Endothelial cell of umbilical vein (primary cell): ENCODE results near the gene RNASEH2A. TPM values are rescaled to one million over a fixed set of nuclear protein-coding genes. Genes with fewer than 3 reads are reported as not detected.

Experiments used
- BruUV-seq: library from RNA; stranded (reverse); fragments of 400-500 nt; replicated peaks from 2 replicates; lab custom pipeline; 2021; lab: Mats Ljungman, UMichigan
- CTCF ChIA-PET: fragments of 300-600, 350-600 bp; sonication (Branson Sonifier 250); formaldehyde crosslinking; loops from one replicate; lab custom pipeline; 2021; ENCODE audit warnings: antibody characterized with exemption, inconsistent platforms; lab: Charles Lee
- POLR2A ChIA-PET: fragments of 300-600, 350-600 bp; sonication (Branson Sonifier 250); formaldehyde crosslinking; loops from one replicate; lab custom pipeline; 2021; ENCODE audit warnings: antibody characterized with exemption, inconsistent platforms; lab: Charles Lee
- DNase-seq: peaks from one replicate; pipeline ENCODE4 v3.0.0-alpha.2; 2011; ENCODE audit warnings: low read depth, low spot score
- FAIRE-seq: peaks from 2 replicates; lab custom pipeline; 2011; peaks lifted over from hg19 to GRCh38; lab: Jason Lieb, UNC
- H2AFZ ChIP-seq: 2 replicates; pipeline ENCODE4 v1.6.0; 2012; ENCODE audit warnings: low read depth, low read length, control low read depth, inconsistent platforms
- H3K27ac ChIP-seq: 2 replicates; pipeline ENCODE4 v1.5.1; 2011; ENCODE audit warnings: low read depth, mild to moderate bottlenecking, control low read depth, low read length, moderate library complexity; ENCODE audit not compliant: insufficient read depth
- H3K27me3 ChIP-seq, 2 experiments: 2 replicates each; pipeline versions ENCODE4 v1.6.0 to v1.6.1; 2011; ENCODE audit warnings: low read length in 2 of 2, mixed read lengths in 1 of 2; ENCODE audit not compliant: control insufficient read depth in 2 of 2, insufficient read depth in 2 of 2
- H3K36me3 ChIP-seq, 2 experiments: 2 replicates in 1 of 2; 3 replicates in 1 of 2; pipeline ENCODE4 v1.5.1; 2011; ENCODE audit warnings: low read length in 2 of 2, mild to moderate bottlenecking in 1 of 2, moderate library complexity in 1 of 2; ENCODE audit not compliant: control insufficient read depth in 2 of 2, insufficient read depth in 2 of 2; ENCODE audit errors: extremely low read depth in 1 of 2
- H3K4me1 ChIP-seq: 3 replicates; pipeline ENCODE4 v1.5.1; 2011; ENCODE audit warnings: mild to moderate bottlenecking, low read length; ENCODE audit not compliant: control insufficient read depth, insufficient read depth; ENCODE audit errors: extremely low read depth
- H3K4me2 ChIP-seq: 2 replicates; pipeline ENCODE4 v1.6.1; 2011; ENCODE audit warnings: low read length, control low read depth, mixed read lengths; ENCODE audit not compliant: insufficient read depth
- H3K4me3 ChIP-seq, 3 experiments: fragments of 200-600 bp in 1 of 3; sonication (generic), shearing (Covaris generic) in 1 of 3; replicated peaks in 1 of 3; 2 replicates each; pipeline ENCODE4 v1.5.1; 2011 to 2016; ENCODE audit warnings: control low read depth in 3 of 3, low read length in 3 of 3, mild to moderate bottlenecking in 2 of 3, inconsistent platforms in 1 of 3, low read depth in 1 of 3, moderate library complexity in 1 of 3; ENCODE audit not compliant: insufficient read depth in 1 of 3
- H3K79me2 ChIP-seq: 2 replicates; pipeline ENCODE4 v1.6.0; 2012; ENCODE audit warnings: low read length, inconsistent platforms; ENCODE audit not compliant: control insufficient read depth, insufficient read depth
- H3K9ac ChIP-seq: replicated peaks from 2 replicates; pipeline ENCODE3; 2011; ENCODE audit warnings: low read length, control low read depth; ENCODE audit not compliant: insufficient read depth; ENCODE audit errors: extremely low read depth
- H3K9me1 ChIP-seq: replicated peaks from 3 replicates; pipeline ENCODE4 v1.6.0; 2011; ENCODE audit warnings: mild to moderate bottlenecking, low read length; ENCODE audit not compliant: control insufficient read depth, insufficient read depth; ENCODE audit errors: extremely low read depth
- H3K9me3 ChIP-seq: replicated peaks from 2 replicates; pipeline ENCODE4 v1.5.1; 2012; ENCODE audit warnings: low read length, inconsistent platforms; ENCODE audit not compliant: control insufficient read depth, insufficient read depth
- H4K20me1 ChIP-seq: replicated peaks from 2 replicates; pipeline ENCODE3; 2011; ENCODE audit warnings: mild to moderate bottlenecking, low read length; ENCODE audit not compliant: control insufficient read depth, insufficient read depth; ENCODE audit errors: extremely low read depth
- CTCF ChIP-seq, 2 donors: IDR thresholded peaks; 1 replicate in 1 of 2; 2 replicates in 1 of 2; pipeline ENCODE4 v1.5.1; 2011; ENCODE audit warnings: low read length in 2 of 2, mild to moderate bottlenecking in 2 of 2, moderate library complexity in 2 of 2, control low read depth in 1 of 2, inconsistent platforms in 1 of 2, low read depth in 1 of 2; ENCODE audit not compliant: insufficient read depth in 1 of 2; ENCODE audit errors: extremely low read depth in 1 of 2
- EZH2 ChIP-seq: IDR thresholded peaks from 2 replicates; pipeline ENCODE4 v1.6.1; 2012; ENCODE audit warnings: borderline replicate concordance, low read depth, mild to moderate bottlenecking, moderate library complexity, low read length, inconsistent platforms; ENCODE audit not compliant: severe bottlenecking
- FOS ChIP-seq: IDR thresholded peaks from 2 replicates; pipeline ENCODE4 v1.6.1; 2011; ENCODE audit warnings: mild to moderate bottlenecking, low read length, moderate library complexity, borderline replicate concordance; ENCODE audit not compliant: insufficient read depth
- GATA2 ChIP-seq: IDR thresholded peaks from 2 replicates; pipeline ENCODE4 v1.7.0; 2011; ENCODE audit warnings: low read depth, mild to moderate bottlenecking, moderate library complexity, mixed read lengths, low read length; ENCODE audit not compliant: insufficient read length, insufficient read depth
- JUN ChIP-seq: IDR thresholded peaks from 2 replicates; pipeline ENCODE4 v1.6.1; 2011; ENCODE audit warnings: borderline replicate concordance, low read depth; ENCODE audit not compliant: insufficient read length, insufficient read depth
- MAX ChIP-seq: IDR thresholded peaks from 2 replicates; pipeline ENCODE4 v1.6.1; 2011; ENCODE audit not compliant: insufficient read depth, insufficient read length
- MYC ChIP-seq: IDR thresholded peaks from one replicate; pipeline ENCODE4 v1.6.1; 2011; ENCODE audit warnings: mild to moderate bottlenecking, low read depth, low read length
- POLR2A ChIP-seq: IDR thresholded peaks from 2 replicates; pipeline ENCODE4 v1.6.1; 2012; ENCODE audit warnings: low read depth, mild to moderate bottlenecking, control low read depth, low read length
- POLR2AphosphoS5 ChIP-seq: IDR thresholded peaks from 2 replicates; pipeline ENCODE4 v1.6.1; 2012; ENCODE audit warnings: low read depth, mild to moderate bottlenecking, control low read depth, low read length, moderate library complexity; ENCODE audit not compliant: insufficient read depth
- dilution Hi-C: fragments of 300-500 bp; cut with MboI; formaldehyde crosslinking; loops from one replicate; pipeline ENCODE4 v1.15.0; 2019; ENCODE audit warnings: low sequenced_read_pairs; ENCODE audit not compliant: extremely low pct_ligation_motif_present
- intact Hi-C: fragments of 100-400 bp; cut with micrococcal nuclease; formaldehyde crosslinking; loops from one replicate; pipeline ENCODE4 v1.10.0; 2022
- polyA plus RNA-seq, 4 experiments: library from polyadenylated mRNA; depleted of rRNA in 3 of 4; stranded (reverse) in 3 of 4; unstranded in 1 of 4; fragments of >200 nt; gene quantifications; 2 replicates each; pipeline versions ENCODE4 v1.2.1 to v1.2.3, GENCODE V29; 2011 to 2012; ENCODE audit warnings: missing spikeins in 1 of 4
- total RNA-seq: library from RNA; stranded (reverse); gene quantifications from 2 replicates; pipeline ENCODE4 v1.2.3, GENCODE V29; 2021

Gene RNASEH2A
- total and polyA plus RNA-seq, 2 donors (not counting 3 experiments of a cell fraction or from before 2014, with no cell fraction given), result 25.6 to 45.4 TPM

- Histone ChIP-seq H3K9me1 (no peaks in the 10 kb centered on the region), H3K9me3 (no peaks in the 10 kb centered on the region), H3K9ac (no peak overlapping the region), H3K36me3 (no peaks in the 10 kb centered on the region), H3K4me3 (no peak overlapping the region), H3K4me2 (no peak overlapping the region), H3K27ac (no peak overlapping the region), H3K79me2 (no peaks in the 10 kb centered on the region), H2AFZ (no peak overlapping the region), H4K20me1 (no peaks in the 10 kb centered on the region), H3K4me1 (no peaks in the 10 kb centered on the region), H3K27me3 (peaks cover 22 to 29% of the 10 kb centered on the region in 2 experiments)
- BruUV-seq, result no TSS peak
- CTCF ChIA-PET, result no interaction called here
- no peak for DNase-seq
- TF ChIP-seq POLR2AphosphoS5 (no peak), JUN (no peak), POLR2A (no peak)
- no peak for FAIRE-seq
- dilution Hi-C loops, result no loop called here
- intact Hi-C loops, result no loop called here
- POLR2A ChIA-PET, result no interaction called here
Measured at GRCh38 chr19:12842511-12842910, 36.1 kb downstream of the RNASEH2A start.

- no peak for TF ChIP-seq POLR2AphosphoS5
- TF ChIP-seq FOS, result no peak
- no peak for TF ChIP-seq CTCF (IDR thresholded peaks at IDR 0.05; ENCODE audit: extremely low read depth in 1 of 2, insufficient read depth in 1 of 2, low read depth in 1 of 2, low read length in 2 of 2)
- TF ChIP-seq MYC, result no peak
- TF ChIP-seq GATA2, result no peak
- no peak for TF ChIP-seq JUN
- TF ChIP-seq MAX, result no peak
- no peak for TF ChIP-seq POLR2A
- TF ChIP-seq EZH2, result no peak
- POLR2A ChIA-PET, result no interaction called here
- no peak overlapping the region for H3K9ac ChIP-seq
- CTCF ChIA-PET, result interaction anchor here (1.7 kb wide), 1 partner anchor 9 kb away, joined by 5 read pairs; the partner anchor contains the start of gene RTBDN
- dilution Hi-C loops, result no loop called here
- no peak overlapping the region for H3K4me2 ChIP-seq
- H2AFZ ChIP-seq, result no peak overlapping the region
- intact Hi-C loops, result no loop called here
- BruUV-seq, result no TSS peak
- H4K20me1 ChIP-seq, result no peaks in the 10 kb centered on the region
- no peaks in the 10 kb centered on the region for H3K36me3 ChIP-seq
- FAIRE-seq (no peak), DNase-seq (no peak)
- peaks cover 17 to 22% of the 10 kb centered on the region in 2 experiments for H3K27me3 ChIP-seq
- no peaks in the 10 kb centered on the region for H3K9me3 ChIP-seq
- no peaks in the 10 kb centered on the region for H3K79me2 ChIP-seq
- H3K4me1 ChIP-seq, result peaks cover 2% of the 10 kb centered on the region
- H3K9me1 ChIP-seq, result no peaks in the 10 kb centered on the region
- H3K4me3 ChIP-seq, result no peak overlapping the region
- H3K27ac ChIP-seq, result no peak overlapping the region
Measured at GRCh38 chr19:12843328-12843727, 36.9 kb downstream of the RNASEH2A start.
